NCI-H524 treated with DMSO at 0.1 percent for 48 hours (cell line): ENCODE measurements around the gene MRPL42.
"Not testable (repeated sequence)": the region's sequence is repeated elsewhere in the genome, so short reads cannot be mapped to it uniquely, and the experiment has no call there.

Experiments
- DNase-seq: peaks from one replicate; lab custom pipeline; 2025; lab: John Stamatoyannopoulos, UW

Gene MRPL42

GRCh38 chr12:93549174-93549573, 81.9 kb downstream of the MRPL42 start:
- no peak for DNase-seq

GRCh38 chr12:93550748-93551611, 83.7 kb downstream of the MRPL42 start:
- no peak for DNase-seq

GRCh38 chr12:93552427-93552826, 85.1 kb downstream of the MRPL42 start:
- no peak for DNase-seq

- DNase-seq = not testable (repeated sequence)
Observed at GRCh38 chr12:93557879-93558278, 90.6 kb downstream of the MRPL42 start.

- DNase-seq = not testable (repeated sequence)
Observed at GRCh38 chr12:93558685-93559084, 91.4 kb downstream of the MRPL42 start.

GRCh38 chr12:93563807-93564538, 96.7 kb downstream of the MRPL42 start:
- DNase-seq = no peak

- no peak for DNase-seq
Observed at GRCh38 chr12:93565760-93566159, 98.4 kb downstream of the MRPL42 start.
